Endothelial cell of umbilical vein (primary cell): Measurements from ENCODE around the gene ISG15. TPM values are rescaled to one million over a fixed set of nuclear protein-coding genes. Genes with fewer than 3 reads are reported as not detected.

Experiments
- BruUV-seq: library from RNA; stranded (reverse); fragments of 400-500 nt; replicated peaks from 2 replicates; lab custom pipeline; 2021; lab: Mats Ljungman, UMichigan
- CTCF ChIA-PET: fragments of 300-600, 350-600 bp; sonication (Branson Sonifier 250); formaldehyde crosslinking; loops from one replicate; lab custom pipeline; 2021; ENCODE audit warnings: antibody characterized with exemption, inconsistent platforms; lab: Charles Lee
- POLR2A ChIA-PET: fragments of 300-600, 350-600 bp; sonication (Branson Sonifier 250); formaldehyde crosslinking; loops from one replicate; lab custom pipeline; 2021; ENCODE audit warnings: antibody characterized with exemption, inconsistent platforms; lab: Charles Lee
- DNase-seq: peaks from one replicate; pipeline ENCODE4 v3.0.0-alpha.2; 2011; ENCODE audit warnings: low read depth, low spot score
- FAIRE-seq: peaks from 2 replicates; lab custom pipeline; 2011; peaks lifted over from hg19 to GRCh38; lab: Jason Lieb, UNC
- H2AFZ ChIP-seq: 2 replicates; pipeline ENCODE4 v1.6.0; 2012; ENCODE audit warnings: low read depth, low read length, control low read depth, inconsistent platforms
- H3K27ac ChIP-seq: 2 replicates; pipeline ENCODE4 v1.5.1; 2011; ENCODE audit warnings: low read depth, mild to moderate bottlenecking, control low read depth, low read length, moderate library complexity; ENCODE audit not compliant: insufficient read depth
- H3K27me3 ChIP-seq, 2 experiments: 2 replicates each; pipeline versions ENCODE4 v1.6.0 to v1.6.1; 2011; ENCODE audit warnings: low read length in 2 of 2, mixed read lengths in 1 of 2; ENCODE audit not compliant: control insufficient read depth in 2 of 2, insufficient read depth in 2 of 2
- H3K36me3 ChIP-seq, 2 experiments: 2 replicates in 1 of 2; 3 replicates in 1 of 2; pipeline ENCODE4 v1.5.1; 2011; ENCODE audit warnings: low read length in 2 of 2, mild to moderate bottlenecking in 1 of 2, moderate library complexity in 1 of 2; ENCODE audit not compliant: control insufficient read depth in 2 of 2, insufficient read depth in 2 of 2; ENCODE audit errors: extremely low read depth in 1 of 2
- H3K4me1 ChIP-seq: 3 replicates; pipeline ENCODE4 v1.5.1; 2011; ENCODE audit warnings: mild to moderate bottlenecking, low read length; ENCODE audit not compliant: control insufficient read depth, insufficient read depth; ENCODE audit errors: extremely low read depth
- H3K4me2 ChIP-seq: 2 replicates; pipeline ENCODE4 v1.6.1; 2011; ENCODE audit warnings: low read length, control low read depth, mixed read lengths; ENCODE audit not compliant: insufficient read depth
- H3K4me3 ChIP-seq, 3 experiments: fragments of 200-600 bp in 1 of 3; sonication (generic), shearing (Covaris generic) in 1 of 3; replicated peaks in 1 of 3; 2 replicates each; pipeline ENCODE4 v1.5.1; 2011 to 2016; ENCODE audit warnings: control low read depth in 3 of 3, low read length in 3 of 3, mild to moderate bottlenecking in 2 of 3, inconsistent platforms in 1 of 3, low read depth in 1 of 3, moderate library complexity in 1 of 3; ENCODE audit not compliant: insufficient read depth in 1 of 3
- H3K79me2 ChIP-seq: 2 replicates; pipeline ENCODE4 v1.6.0; 2012; ENCODE audit warnings: low read length, inconsistent platforms; ENCODE audit not compliant: control insufficient read depth, insufficient read depth
- H3K9ac ChIP-seq: replicated peaks from 2 replicates; pipeline ENCODE3; 2011; ENCODE audit warnings: low read length, control low read depth; ENCODE audit not compliant: insufficient read depth; ENCODE audit errors: extremely low read depth
- H3K9me1 ChIP-seq: replicated peaks from 3 replicates; pipeline ENCODE4 v1.6.0; 2011; ENCODE audit warnings: mild to moderate bottlenecking, low read length; ENCODE audit not compliant: control insufficient read depth, insufficient read depth; ENCODE audit errors: extremely low read depth
- H3K9me3 ChIP-seq: replicated peaks from 2 replicates; pipeline ENCODE4 v1.5.1; 2012; ENCODE audit warnings: low read length, inconsistent platforms; ENCODE audit not compliant: control insufficient read depth, insufficient read depth
- H4K20me1 ChIP-seq: replicated peaks from 2 replicates; pipeline ENCODE3; 2011; ENCODE audit warnings: mild to moderate bottlenecking, low read length; ENCODE audit not compliant: control insufficient read depth, insufficient read depth; ENCODE audit errors: extremely low read depth
- CTCF ChIP-seq, 2 donors: IDR thresholded peaks; 1 replicate in 1 of 2; 2 replicates in 1 of 2; pipeline ENCODE4 v1.5.1; 2011; ENCODE audit warnings: low read length in 2 of 2, mild to moderate bottlenecking in 2 of 2, moderate library complexity in 2 of 2, control low read depth in 1 of 2, inconsistent platforms in 1 of 2, low read depth in 1 of 2; ENCODE audit not compliant: insufficient read depth in 1 of 2; ENCODE audit errors: extremely low read depth in 1 of 2
- EZH2 ChIP-seq: IDR thresholded peaks from 2 replicates; pipeline ENCODE4 v1.6.1; 2012; ENCODE audit warnings: borderline replicate concordance, low read depth, mild to moderate bottlenecking, moderate library complexity, low read length, inconsistent platforms; ENCODE audit not compliant: severe bottlenecking
- FOS ChIP-seq: IDR thresholded peaks from 2 replicates; pipeline ENCODE4 v1.6.1; 2011; ENCODE audit warnings: mild to moderate bottlenecking, low read length, moderate library complexity, borderline replicate concordance; ENCODE audit not compliant: insufficient read depth
- GATA2 ChIP-seq: IDR thresholded peaks from 2 replicates; pipeline ENCODE4 v1.7.0; 2011; ENCODE audit warnings: low read depth, mild to moderate bottlenecking, moderate library complexity, mixed read lengths, low read length; ENCODE audit not compliant: insufficient read length, insufficient read depth
- JUN ChIP-seq: IDR thresholded peaks from 2 replicates; pipeline ENCODE4 v1.6.1; 2011; ENCODE audit warnings: borderline replicate concordance, low read depth; ENCODE audit not compliant: insufficient read length, insufficient read depth
- MAX ChIP-seq: IDR thresholded peaks from 2 replicates; pipeline ENCODE4 v1.6.1; 2011; ENCODE audit not compliant: insufficient read depth, insufficient read length
- MYC ChIP-seq: IDR thresholded peaks from one replicate; pipeline ENCODE4 v1.6.1; 2011; ENCODE audit warnings: mild to moderate bottlenecking, low read depth, low read length
- POLR2A ChIP-seq: IDR thresholded peaks from 2 replicates; pipeline ENCODE4 v1.6.1; 2012; ENCODE audit warnings: low read depth, mild to moderate bottlenecking, control low read depth, low read length
- POLR2AphosphoS5 ChIP-seq: IDR thresholded peaks from 2 replicates; pipeline ENCODE4 v1.6.1; 2012; ENCODE audit warnings: low read depth, mild to moderate bottlenecking, control low read depth, low read length, moderate library complexity; ENCODE audit not compliant: insufficient read depth
- dilution Hi-C: fragments of 300-500 bp; cut with MboI; formaldehyde crosslinking; loops from one replicate; pipeline ENCODE4 v1.15.0; 2019; ENCODE audit warnings: low sequenced_read_pairs; ENCODE audit not compliant: extremely low pct_ligation_motif_present
- intact Hi-C: fragments of 100-400 bp; cut with micrococcal nuclease; formaldehyde crosslinking; loops from one replicate; pipeline ENCODE4 v1.10.0; 2022
- polyA plus RNA-seq, 4 experiments: library from polyadenylated mRNA; depleted of rRNA in 3 of 4; stranded (reverse) in 3 of 4; unstranded in 1 of 4; fragments of >200 nt; gene quantifications; 2 replicates each; pipeline versions ENCODE4 v1.2.1 to v1.2.3, GENCODE V29; 2011 to 2012; ENCODE audit warnings: missing spikeins in 1 of 4
- total RNA-seq: library from RNA; stranded (reverse); gene quantifications from 2 replicates; pipeline ENCODE4 v1.2.3, GENCODE V29; 2021

Gene ISG15
- total and polyA plus RNA-seq, 2 donors (not counting 3 experiments of a cell fraction or from before 2014, with no cell fraction given) = 44.6 to 154 TPM

GRCh38 chr1:1004780-1005697 is 8.3 kb upstream of the ISG15 start:
- DNase-seq = peak; percentile 77
- H3K4me2 ChIP-seq = no peak overlapping the region
- H3K9me3 ChIP-seq = no peaks in the 10 kb centered on the region
- H3K4me1 ChIP-seq = peaks cover 14% of the 10 kb centered on the region
- ChIA-PET CTCF (interaction anchor here (1.2 to 5.7 kb wide), 4 partner anchors 9 to 287 kb away, joined by 4 to 41 read pairs (median 8); partner anchors contain the start of gene ISG15), POLR2A (interaction anchor here (0.6 kb wide), 1 partner anchor 14 kb away, joined by 4 read pairs; no protein-coding TSS in a partner anchor)
- intact Hi-C loops = no loop called here
- no peak overlapping the region for H3K4me3 ChIP-seq
- H2AFZ ChIP-seq = peak overlapping the region; percentile 64
- peak; percentile 82 for FAIRE-seq
- H3K36me3 ChIP-seq = no peaks in the 10 kb centered on the region
- no peak overlapping the region for H3K9ac ChIP-seq
- no TSS peak for BruUV-seq
- H4K20me1 ChIP-seq = no peaks in the 10 kb centered on the region
- dilution Hi-C loops = no loop called here
- H3K27ac ChIP-seq = no peak overlapping the region
- TF ChIP-seq JUN (no peak), GATA2 (peak; percentile 6)
- H3K27me3 ChIP-seq = no peaks in the 10 kb centered on the region
- no peaks in the 10 kb centered on the region for H3K9me1 ChIP-seq
- H3K79me2 ChIP-seq = no peaks in the 10 kb centered on the region

GRCh38 chr1:1005774-1006304 is 7.5 kb upstream of the ISG15 start:
- ChIA-PET POLR2A (no interaction called here), CTCF (interaction anchor here (1.2 to 5.7 kb wide), 2 partner anchors 8 to 286 kb away, joined by 4 to 41 read pairs; partner anchors contain the start of gene ISG15)
- Histone ChIP-seq H3K36me3 (no peaks in the 10 kb centered on the region), H3K9me1 (no peaks in the 10 kb centered on the region), H4K20me1 (no peaks in the 10 kb centered on the region), H3K4me1 (peaks cover 14% of the 10 kb centered on the region), H3K4me2 (no peak overlapping the region), H3K27ac (no peak overlapping the region), H3K79me2 (no peaks in the 10 kb centered on the region), H3K9me3 (no peaks in the 10 kb centered on the region), H3K27me3 (no peaks in the 10 kb centered on the region), H2AFZ (no peak overlapping the region), H3K9ac (no peak overlapping the region), H3K4me3 (no peak overlapping the region)
- TF ChIP-seq POLR2A (no peak), JUN (no peak), FOS (no peak), CTCF (IDR thresholded peaks at IDR 0.05; ENCODE audit: extremely low read depth in 1 of 2, insufficient read depth in 1 of 2, low read depth in 1 of 2, low read length in 2 of 2) (no peak), MAX (no peak), EZH2 (no peak), POLR2AphosphoS5 (no peak), GATA2 (no peak), MYC (no peak)
- intact Hi-C loops = no loop called here
- FAIRE-seq (no peak), DNase-seq (no peak)
- BruUV-seq = no TSS peak
- dilution Hi-C loops = no loop called here
